ENCODE results near the gene NEK7. TPM values are rescaled to one million over a fixed set of nuclear protein-coding genes. Genes with fewer than 3 reads are reported as not detected.

NEK7 gene
- total RNA-seq, 6 donors from 2014 or later: 55.3 to 137 (median 112) TPM

DNA sequence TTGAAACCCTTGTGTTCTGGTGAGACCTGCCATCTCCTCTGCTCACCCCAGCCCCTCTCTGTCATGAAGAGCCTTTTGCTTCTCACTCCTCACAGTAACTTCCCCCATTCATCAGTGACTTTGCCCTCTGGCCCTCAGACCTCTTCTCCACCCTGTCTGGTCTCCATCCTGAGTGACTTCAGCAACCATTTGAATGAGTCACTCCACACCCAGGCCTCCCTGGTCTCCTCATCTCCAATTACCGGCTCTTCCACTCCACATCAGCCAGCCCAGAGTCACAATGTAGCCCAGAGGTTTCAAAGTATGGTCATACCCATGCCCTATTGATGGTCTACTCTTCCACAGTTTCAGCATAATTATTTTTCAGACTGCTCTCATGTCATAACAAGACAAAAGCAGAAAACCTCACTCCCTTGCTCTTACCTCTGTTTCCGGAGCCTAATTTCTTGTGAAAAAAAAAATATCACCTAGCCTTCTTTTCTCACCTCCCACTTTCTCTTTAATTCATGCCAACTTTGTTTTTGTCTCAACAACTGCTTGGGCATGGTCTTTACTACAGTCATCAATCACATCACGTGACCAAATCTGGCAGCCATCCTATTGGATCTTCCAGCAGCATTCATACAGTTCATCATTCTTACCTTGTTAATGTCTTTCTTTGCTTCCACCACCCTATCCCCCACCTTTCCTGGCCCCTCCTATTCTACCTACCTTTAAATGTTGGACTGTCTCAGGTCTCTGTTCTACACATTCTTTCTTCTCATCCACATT, 35.6 kb upstream of the NEK7 start:
- Histone ChIP-seq H3K27me3 (no peaks in the 10 kb centered on the region), H3K4me1 (peaks cover 0 to 5% (median 0%) of the 10 kb centered on the region in 4 donors), H3K4me3 (no peak overlapping the region), H3K36me3 (no peaks in the 10 kb centered on the region), H3K9me3 (no peaks in the 10 kb centered on the region), H3K27ac (no peak overlapping the region)
- 89 to 97% methylated on average over 3 of the region's 3 CpGs for WGBS, 2 donors
- TF ChIP-seq EP300 (IDR thresholded peaks at IDR 0.05) (no peak), POLR2A (IDR thresholded peaks at IDR 0.05) (no peak), POLR2AphosphoS5 (IDR thresholded peaks at IDR 0.05) (no peak)
- TF ChIP-seq, protein P1, sequence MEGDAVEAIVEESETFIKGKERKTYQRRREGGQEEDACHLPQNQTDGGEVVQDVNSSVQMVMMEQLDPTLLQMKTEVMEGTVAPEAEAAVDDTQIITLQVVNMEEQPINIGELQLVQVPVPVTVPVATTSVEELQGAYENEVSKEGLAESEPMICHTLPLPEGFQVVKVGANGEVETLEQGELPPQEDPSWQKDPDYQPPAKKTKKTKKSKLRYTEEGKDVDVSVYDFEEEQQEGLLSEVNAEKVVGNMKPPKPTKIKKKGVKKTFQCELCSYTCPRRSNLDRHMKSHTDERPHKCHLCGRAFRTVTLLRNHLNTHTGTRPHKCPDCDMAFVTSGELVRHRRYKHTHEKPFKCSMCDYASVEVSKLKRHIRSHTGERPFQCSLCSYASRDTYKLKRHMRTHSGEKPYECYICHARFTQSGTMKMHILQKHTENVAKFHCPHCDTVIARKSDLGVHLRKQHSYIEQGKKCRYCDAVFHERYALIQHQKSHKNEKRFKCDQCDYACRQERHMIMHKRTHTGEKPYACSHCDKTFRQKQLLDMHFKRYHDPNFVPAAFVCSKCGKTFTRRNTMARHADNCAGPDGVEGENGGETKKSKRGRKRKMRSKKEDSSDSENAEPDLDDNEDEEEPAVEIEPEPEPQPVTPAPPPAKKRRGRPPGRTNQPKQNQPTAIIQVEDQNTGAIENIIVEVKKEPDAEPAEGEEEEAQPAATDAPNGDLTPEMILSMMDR (IDR thresholded peaks at IDR 0.05): no peak
- DNase-seq (no peak), ATAC-seq (ENCODE audit: low FRiP score in 2 of 2) (peak in 1 of 2 donors; percentile 88)

DNA sequence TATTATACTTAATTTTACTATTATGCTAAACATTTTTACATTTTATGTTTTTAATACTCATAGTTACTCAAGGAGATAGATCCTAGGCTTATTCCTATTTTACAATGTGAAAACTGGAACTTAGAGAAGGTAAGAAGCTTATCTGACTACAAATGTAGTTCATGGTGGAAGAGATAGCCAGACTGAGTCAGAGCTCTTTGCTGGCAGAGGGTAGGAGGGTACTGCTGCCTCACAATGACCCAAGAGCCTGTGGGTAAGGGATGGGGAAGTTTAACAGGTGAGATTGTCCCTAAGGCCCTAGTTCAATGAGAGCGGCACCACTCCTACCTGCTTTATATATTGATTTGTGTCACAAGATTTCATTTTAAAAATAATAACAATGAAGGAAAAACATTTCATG, 34.1 kb upstream of the NEK7 start:
- H3K27me3 ChIP-seq: no peaks in the 10 kb centered on the region
- DNase-seq (no peak), ATAC-seq (ENCODE audit: low FRiP score in 2 of 2) (no peak)
- no peak overlapping the region for H3K27ac ChIP-seq
- H3K4me3 ChIP-seq: no peak overlapping the region
- no peaks in the 10 kb centered on the region for H3K36me3 ChIP-seq
- TF ChIP-seq, protein P1 (IDR thresholded peaks at IDR 0.05): no peak
- no peak for TF ChIP-seq POLR2A (IDR thresholded peaks at IDR 0.05)
- no peak for TF ChIP-seq EP300 (IDR thresholded peaks at IDR 0.05)
- TF ChIP-seq POLR2AphosphoS5 (IDR thresholded peaks at IDR 0.05): no peak
- peaks cover 0 to 5% (median 0%) of the 10 kb centered on the region in 4 donors for H3K4me1 ChIP-seq
- 100% methylated on average over 1 of the region's 1 CpG for WGBS, 2 donors
- H3K9me3 ChIP-seq: no peaks in the 10 kb centered on the region

DNA sequence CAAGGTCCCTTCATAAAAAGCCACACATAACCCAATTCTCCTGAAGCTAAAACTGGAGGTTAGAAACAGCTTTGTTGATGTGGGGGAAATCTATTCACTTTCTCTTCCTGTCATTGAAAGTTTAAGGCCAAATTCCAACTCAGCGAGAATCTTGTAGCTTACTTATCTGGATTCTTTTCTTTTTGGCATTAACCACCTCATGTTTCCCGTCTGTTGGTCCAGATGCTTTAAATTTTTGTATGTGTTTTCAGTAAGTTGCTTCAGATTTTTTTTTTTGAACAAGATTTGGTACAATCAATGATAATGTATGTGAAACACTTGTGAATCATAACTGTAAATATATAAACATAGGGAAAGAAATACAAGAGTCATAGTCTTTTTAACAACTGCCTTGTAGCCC, 33.7 kb upstream of the NEK7 start:
- WGBS, 2 donors: 58 to 71% methylated on average over 2 of the region's 2 CpGs
- no peak for TF ChIP-seq EP300 (IDR thresholded peaks at IDR 0.05)
- H3K27ac ChIP-seq: no peak overlapping the region
- peaks cover 0 to 5% (median 0%) of the 10 kb centered on the region in 4 donors for H3K4me1 ChIP-seq
- H3K9me3 ChIP-seq: no peaks in the 10 kb centered on the region
- DNase-seq (no peak), ATAC-seq (ENCODE audit: low FRiP score in 2 of 2) (no peak)
- no peak overlapping the region for H3K4me3 ChIP-seq
- H3K27me3 ChIP-seq: no peaks in the 10 kb centered on the region
- no peaks in the 10 kb centered on the region for H3K36me3 ChIP-seq

DNA sequence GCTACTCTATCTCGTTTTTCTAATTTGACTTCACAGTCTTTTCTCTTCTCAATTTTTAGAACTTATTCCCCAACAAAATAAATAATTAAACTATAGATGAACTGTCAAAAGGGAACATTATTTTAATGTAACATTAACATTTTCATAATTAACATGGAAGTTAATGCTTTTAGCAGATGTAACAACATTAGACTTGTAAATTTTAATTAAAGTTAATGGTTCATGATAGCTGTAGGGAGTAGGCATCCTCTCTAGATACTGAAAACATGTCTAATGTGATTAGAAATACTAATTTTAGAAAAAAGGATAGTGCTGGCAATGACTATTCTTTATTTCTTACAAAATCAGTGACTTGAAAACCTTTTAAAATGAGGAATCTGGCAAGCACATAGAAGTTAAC, 32.1 kb upstream of the NEK7 start:
- Histone ChIP-seq H3K27ac (no peak overlapping the region), H3K36me3 (no peaks in the 10 kb centered on the region), H3K9me3 (no peaks in the 10 kb centered on the region), H3K27me3 (no peaks in the 10 kb centered on the region), H3K4me1 (peaks cover 0 to 5% (median 0%) of the 10 kb centered on the region in 4 donors), H3K4me3 (no peak overlapping the region)
- no peak for TF ChIP-seq POLR2AphosphoS5 (IDR thresholded peaks at IDR 0.05)
- TF ChIP-seq, protein P1 (IDR thresholded peaks at IDR 0.05): no peak
- no peak for TF ChIP-seq EP300 (IDR thresholded peaks at IDR 0.05)
- TF ChIP-seq POLR2A (IDR thresholded peaks at IDR 0.05): no peak
- DNase-seq: no peak
- 79 to 94% methylated on average over 1 of the region's 1 CpG for WGBS, 2 donors
- ATAC-seq (ENCODE audit: low FRiP score in 2 of 2): no peak

DNA sequence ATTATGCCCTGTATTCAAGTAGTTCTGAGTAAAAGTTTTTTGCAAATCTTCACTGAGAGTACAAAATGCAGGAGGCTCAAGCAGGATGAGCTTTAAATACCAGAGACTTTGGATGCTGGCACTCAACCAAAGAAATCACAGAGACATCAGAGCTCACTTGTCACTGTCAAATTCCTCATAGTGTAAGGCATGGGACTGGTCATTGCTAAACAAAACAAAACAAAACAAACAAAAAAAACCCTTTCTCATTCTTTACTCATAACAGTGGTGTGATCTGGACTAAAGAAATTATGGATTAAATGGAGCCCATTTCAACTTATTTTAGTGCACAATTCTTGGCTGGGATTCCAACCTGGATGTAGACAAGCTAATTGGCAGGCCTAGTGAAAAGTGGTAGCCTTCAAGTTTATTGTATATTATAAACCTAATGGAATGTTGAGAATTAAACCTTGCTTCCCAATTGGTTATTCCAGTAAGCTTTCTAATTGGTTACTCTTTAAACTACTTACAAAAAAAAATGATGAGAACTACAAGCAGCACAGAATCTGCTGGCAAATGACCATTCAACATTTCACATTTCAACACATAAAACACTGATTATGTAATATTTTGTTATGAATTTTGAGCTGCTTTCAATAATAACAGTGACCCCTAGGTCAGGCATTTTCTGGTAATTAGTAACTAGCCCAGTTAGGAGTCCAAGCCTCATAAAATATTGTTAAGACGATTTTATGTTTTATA, 30.6 kb upstream of the NEK7 start:
- Histone ChIP-seq H3K9me3 (no peaks in the 10 kb centered on the region), H3K36me3 (no peaks in the 10 kb centered on the region), H3K27me3 (no peaks in the 10 kb centered on the region), H3K4me1 (peaks cover 0 to 5% (median 0%) of the 10 kb centered on the region in 4 donors), H3K4me3 (no peak overlapping the region), H3K27ac (no peak overlapping the region)
- TF ChIP-seq POLR2AphosphoS5 (IDR thresholded peaks at IDR 0.05): no peak
- TF ChIP-seq, protein P1 (IDR thresholded peaks at IDR 0.05): no peak
- no peak for TF ChIP-seq EP300 (IDR thresholded peaks at IDR 0.05)
- TF ChIP-seq POLR2A (IDR thresholded peaks at IDR 0.05): no peak
- no peak for DNase-seq
- ATAC-seq (ENCODE audit: low FRiP score in 2 of 2): peak in 1 of 2 donors; percentile 53
- 49 to 52% methylated on average over 1 of the region's 1 CpG for WGBS, 2 donors

Data from upper lobe of left lung (tissue), 6 donors.